ENCODE measurements around the gene TMEM269. TPM values are rescaled to one million over a fixed set of nuclear protein-coding genes. Genes with fewer than 3 reads are reported as not detected.

TMEM269 gene
- polyA plus RNA-seq, 3 donors = 0.44 to 1.1 (median 0.79) TPM

DNA sequence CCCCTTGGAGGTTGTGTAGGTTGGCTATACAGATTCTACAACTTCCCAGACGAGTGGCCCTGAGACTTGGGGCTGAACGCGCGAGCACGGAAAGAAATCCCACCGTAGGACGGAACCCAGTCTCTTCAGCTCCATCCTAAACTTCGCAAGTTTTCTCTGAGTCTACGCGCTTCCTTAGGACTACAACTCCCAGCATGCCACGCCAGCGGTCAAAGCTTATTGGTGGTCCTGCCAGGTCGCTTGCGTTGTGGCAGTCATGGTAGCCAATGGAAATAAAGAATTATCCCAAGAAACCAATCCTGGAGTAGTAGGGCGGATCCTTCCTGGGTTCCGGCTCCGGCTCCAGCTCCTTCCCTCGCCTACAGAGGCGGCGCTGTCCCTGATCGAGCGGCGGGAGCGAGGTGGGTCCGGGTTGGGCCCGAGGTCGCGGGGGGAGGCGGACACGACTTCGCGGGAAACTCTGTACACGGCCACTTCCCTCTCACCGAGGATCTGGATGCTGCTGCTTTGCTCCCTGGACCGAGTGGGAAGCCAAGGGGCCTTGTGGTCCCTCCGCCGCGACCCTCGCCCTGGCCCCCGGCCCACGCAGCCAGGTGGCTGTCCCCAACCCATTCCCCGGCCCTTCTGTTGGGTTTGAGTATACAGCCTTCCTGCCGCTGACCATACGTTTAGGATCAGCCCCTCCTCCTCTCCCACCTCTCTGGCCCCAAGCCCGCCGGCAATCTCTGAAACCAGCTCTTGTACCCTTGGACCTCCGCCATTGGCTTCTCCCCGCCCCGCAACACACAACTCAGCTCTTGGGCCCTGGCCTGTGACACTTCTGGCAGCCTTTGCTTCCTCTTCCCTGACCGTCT is 61.7 kb downstream of the TMEM269 start, which contains the start of gene ZNF691:
Gene ZNF691, plus strand, starts transcription at position 357 of the 854 bp plus-strand sequence. CDS start 3,046 bp downstream, outside the sequence.
- DNase-seq (ENCODE audit: low read depth in 3 of 3, low spot score in 2 of 3) = peak; percentile 88 to 95 (median 94)

DNA sequence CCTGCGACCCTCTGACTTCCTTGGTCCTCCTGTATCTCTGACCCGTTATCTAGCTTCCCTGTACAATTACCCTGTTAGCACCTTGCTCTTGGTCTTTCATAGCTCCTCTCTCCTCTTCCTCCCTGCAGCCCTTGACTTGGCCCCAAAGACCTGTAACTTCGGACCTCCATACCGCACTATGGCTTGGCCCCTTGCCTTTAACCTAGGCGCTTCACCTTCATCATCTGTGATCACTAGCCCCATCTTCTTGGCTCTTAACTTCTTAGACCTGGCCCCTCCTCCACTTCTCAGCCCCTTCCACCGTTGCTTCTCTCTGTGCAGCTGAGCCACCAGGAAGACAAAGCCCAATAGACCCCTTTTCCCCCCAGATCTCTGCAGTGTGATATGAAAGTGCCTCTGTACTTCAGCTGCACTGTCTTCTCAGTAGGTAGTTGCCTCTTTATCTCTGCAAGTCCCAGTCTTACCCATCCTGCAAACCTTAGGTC is 62.4 kb downstream of the TMEM269 start:
- no peak for DNase-seq (ENCODE audit: low read depth in 3 of 3, low spot score in 2 of 3)

DNA sequence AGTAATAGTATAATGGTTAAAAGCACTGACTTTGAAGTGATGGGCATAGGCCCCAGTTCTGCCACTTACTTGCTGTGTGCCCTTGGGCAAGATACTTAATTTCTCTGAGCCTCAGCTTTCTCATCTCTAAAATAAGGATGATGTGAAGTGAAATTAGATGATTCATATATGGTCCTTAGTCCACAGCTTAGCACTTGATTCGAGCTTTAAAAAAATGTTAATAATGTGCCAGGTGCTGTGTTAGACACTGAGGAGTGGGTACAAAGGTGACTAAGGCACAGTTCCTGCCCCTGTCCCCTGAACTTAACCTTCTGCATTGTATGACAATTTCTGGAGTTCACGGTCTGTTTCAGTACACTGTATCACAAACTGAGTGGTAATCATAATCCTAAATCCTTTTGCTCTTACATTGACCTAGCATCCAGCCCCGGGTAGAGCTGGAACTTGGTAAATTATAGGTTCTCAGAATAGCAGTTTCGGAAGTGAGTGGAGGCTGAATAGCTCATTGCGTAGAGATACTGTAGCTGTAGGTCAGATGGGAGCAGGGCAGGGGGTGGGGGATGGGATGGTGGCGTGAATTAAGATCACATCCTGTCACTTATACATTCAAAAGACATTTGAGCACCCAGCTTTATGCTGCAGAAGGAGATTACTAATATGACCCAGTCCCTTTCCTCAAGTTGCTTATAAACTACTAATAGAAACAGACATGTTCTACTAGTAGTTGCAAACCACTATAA is 63.1 kb downstream of the TMEM269 start:
- DNase-seq (ENCODE audit: low read depth in 3 of 3, low spot score in 2 of 3) = no peak

DNA sequence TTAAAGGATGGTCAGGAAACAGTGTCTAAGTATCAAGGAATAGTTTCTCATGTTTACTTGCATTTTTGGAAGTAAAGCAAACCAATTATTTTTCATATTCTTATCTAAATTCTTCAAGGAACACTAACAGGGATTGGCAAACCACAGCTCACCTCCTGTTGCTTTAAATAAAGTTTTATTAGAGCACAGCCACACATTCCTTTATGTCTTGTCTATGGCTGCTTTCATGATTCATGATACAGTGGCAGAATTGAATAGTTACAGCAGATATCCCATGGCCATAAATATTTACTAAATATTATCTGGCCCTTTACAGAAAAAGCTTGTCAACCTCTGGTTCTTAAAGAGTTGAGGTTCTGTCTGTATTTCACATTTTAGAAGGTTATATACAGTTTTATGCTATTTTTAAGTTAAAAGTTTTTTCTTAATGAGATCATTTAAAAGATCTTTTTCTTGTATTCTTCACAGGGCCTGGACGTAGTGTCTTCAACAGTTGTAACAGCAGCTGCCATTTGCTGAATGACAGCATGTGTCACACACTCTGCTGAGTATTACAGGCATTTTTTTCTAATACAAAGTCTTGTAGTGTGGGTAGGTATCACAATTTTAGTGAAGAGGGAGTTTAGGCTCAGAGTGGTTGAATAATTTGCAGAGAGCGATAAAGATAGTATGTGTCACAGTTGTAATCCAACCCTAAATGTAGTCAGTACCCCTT is 64.2 kb downstream of the TMEM269 start:
- no peak for DNase-seq (ENCODE audit: low read depth in 3 of 3, low spot score in 2 of 3)

DNA sequence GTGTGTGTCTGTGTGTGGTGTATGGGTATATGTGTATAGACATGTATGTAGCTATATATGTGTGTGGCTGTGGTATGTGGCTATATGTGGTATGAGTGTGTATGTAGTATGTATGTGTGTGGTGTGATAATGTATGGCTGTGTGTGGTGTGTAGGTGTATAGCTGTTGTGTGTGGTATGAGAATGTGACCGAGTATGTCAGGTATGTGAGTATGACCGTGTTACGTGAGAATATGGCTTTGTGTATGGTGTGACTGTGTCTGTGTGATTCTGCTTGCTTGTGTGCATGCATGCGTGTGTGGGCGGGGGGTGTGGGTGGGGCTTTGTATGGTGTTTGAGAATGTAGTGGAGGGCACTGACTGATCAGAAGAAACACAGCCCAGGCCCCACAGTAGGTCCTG is 65.2 kb downstream of the TMEM269 start:
- DNase-seq (ENCODE audit: low read depth in 3 of 3, low spot score in 2 of 3) = no peak

Other genes with a start within 250 kb of the TMEM269 start
- 10 to 100 TPM; 53.9 to 62.5 (median 57.5) TPM for gene PPIH, start 126.6 kb upstream of the TMEM269 start, polyA plus RNA-seq (ENCODE audit: insufficient read length in 3 of 3)
- gene YBX1, start 102.6 kb upstream of the TMEM269 start, polyA plus RNA-seq (ENCODE audit: insufficient read length in 3 of 3) = 100 to 1,000 TPM; 611 to 684 (median 661) TPM
- 10 to 100 TPM; 75.8 to 96.0 (median 78.2) TPM for gene CLDN19, start 44.8 kb upstream of the TMEM269 start, polyA plus RNA-seq (ENCODE audit: insufficient read length in 3 of 3)
- 10 to 100 TPM; 67.9 to 76.5 (median 72.8) TPM for gene P3H1, start 18.0 kb upstream of the TMEM269 start, polyA plus RNA-seq (ENCODE audit: insufficient read length in 3 of 3)
- 10 to 100 TPM; 12.9 to 14.3 (median 14.3) TPM for gene C1orf50, start 17.7 kb upstream of the TMEM269 start, polyA plus RNA-seq (ENCODE audit: insufficient read length in 3 of 3)
- gene ERMAP, start 32.1 kb downstream of the TMEM269 start, polyA plus RNA-seq (ENCODE audit: insufficient read length in 3 of 3) = 10 to 100 TPM; 21.2 to 21.8 (median 21.7) TPM
- 10 to 100 TPM; 66.4 to 75.9 (median 68.4) TPM for gene SVBP, start 32.4 kb downstream of the TMEM269 start, polyA plus RNA-seq (ENCODE audit: insufficient read length in 3 of 3)
- 10 to 100 TPM; 18.2 to 20.8 (median 19.9) TPM for gene ZNF691, start 61.6 kb downstream of the TMEM269 start, polyA plus RNA-seq (ENCODE audit: insufficient read length in 3 of 3)
- gene SLC2A1, start 173.9 kb downstream of the TMEM269 start, polyA plus RNA-seq (ENCODE audit: insufficient read length in 3 of 3) = 10 to 100 TPM; 31.1 to 36.8 (median 34.9) TPM